Kidney (tissue), 14 donors: ENCODE results near the gene ZNF189. TPM values are rescaled to one million over a fixed set of nuclear protein-coding genes. Genes with fewer than 3 reads are reported as not detected.

Source experiments
- DNase-seq, 5 donors: peaks; one replicate each; pipeline ENCODE4 v3.0.0-alpha.2; 2013 to 2020
- FAIRE-seq: peaks from 2 replicates; lab custom pipeline; 2012; peaks lifted over from hg19 to GRCh38; lab: Jason Lieb, UNC
- H3K27ac ChIP-seq, 2 donors: one replicate each; pipeline ENCODE4 v1.7.0; 2013; ENCODE audit warnings: low read depth in 2 of 2, low read length in 2 of 2, inconsistent platforms in 1 of 2
- H3K27me3 ChIP-seq: one replicate; pipeline ENCODE4 v1.7.1; 2013; ENCODE audit warnings: low read length, inconsistent platforms; ENCODE audit not compliant: control insufficient read depth, insufficient read depth
- H3K36me3 ChIP-seq, 3 donors: one replicate each; pipeline versions ENCODE4 v1.7.0 to v1.7.1; 2013; ENCODE audit warnings: low read length in 3 of 3, control low read depth in 1 of 3, inconsistent platforms in 1 of 3; ENCODE audit not compliant: insufficient read depth in 3 of 3, control insufficient read depth in 2 of 3
- H3K4me1 ChIP-seq, 3 donors: one replicate each; pipeline versions ENCODE4 v1.7.0 to v1.7.1; 2013; ENCODE audit warnings: low read length in 3 of 3, inconsistent platforms in 1 of 3, low read depth in 1 of 3; ENCODE audit not compliant: control insufficient read depth in 2 of 3, insufficient read depth in 2 of 3
- H3K4me3 ChIP-seq, 3 donors: one replicate each; pipeline versions ENCODE4 v1.7.0 to v1.8.1; 2013; ENCODE audit warnings: low read length in 3 of 3, control low read depth in 1 of 3, inconsistent platforms in 1 of 3
- H3K9ac ChIP-seq, 3 donors: one replicate each; pipeline versions ENCODE4 v1.7.0 to v1.7.1; 2013; ENCODE audit warnings: low read length in 3 of 3, control low read depth in 1 of 3, inconsistent platforms in 1 of 3
- H3K9me3 ChIP-seq, 3 donors: one replicate each; pipeline versions ENCODE4 v1.7.0 to v1.7.1; 2013; ENCODE audit warnings: low read length in 3 of 3, control low read depth in 1 of 3, inconsistent platforms in 1 of 3; ENCODE audit not compliant: control insufficient read depth in 2 of 3, insufficient read depth in 1 of 3
- intact Hi-C: fragments of 100-400 bp; cut with DNase I; formaldehyde crosslinking; loops from one replicate; pipeline ENCODE4 v1.11.1; 2022
- polyA plus RNA-seq: library from polyadenylated mRNA; stranded (reverse); fragments of 350-450 nt; fragmentation: Illumina TruSeq; extraction: RNeasy Lipid Tissue Mini Kit (QIAGEN cat#74804); gene quantifications from one replicate; pipeline ENCODE4 v1.2.3, GENCODE V29; 2014; ENCODE audit warnings: low read depth, low replicate concordance; ENCODE audit not compliant: insufficient read depth
- total RNA-seq: library from RNA; stranded (reverse); fragmentation: NEBNext Ultra II Directional; extraction: Animal tissue kit (Norgen Biotek cat#: 25700); gene quantifications from one replicate; pipeline ENCODE4 v1.2.1, GENCODE V29; 2021
- TF ChIP-seq, protein P1 (sequence below): IDR thresholded peaks from 3 replicates; pipeline ENCODE4 v1.5.1; 2012; ENCODE audit warnings: mild to moderate bottlenecking, moderate library complexity, borderline replicate concordance; ENCODE audit not compliant: insufficient read depth; ENCODE audit errors: extremely low read depth
- donor health status: control.
- donor health status: control.
- donor health status: control.
- donor health status: control.
- donor health status: control.
- donor health status: DM: yes; HTN: yes; CAD: no.
- donor health status: Normal renal cell carcinoma (clear cell type).

The ZNF189 gene
- total and polyA plus RNA-seq, 2 donors from 2014 or later = 13.1 to 22.9 TPM

DNA sequence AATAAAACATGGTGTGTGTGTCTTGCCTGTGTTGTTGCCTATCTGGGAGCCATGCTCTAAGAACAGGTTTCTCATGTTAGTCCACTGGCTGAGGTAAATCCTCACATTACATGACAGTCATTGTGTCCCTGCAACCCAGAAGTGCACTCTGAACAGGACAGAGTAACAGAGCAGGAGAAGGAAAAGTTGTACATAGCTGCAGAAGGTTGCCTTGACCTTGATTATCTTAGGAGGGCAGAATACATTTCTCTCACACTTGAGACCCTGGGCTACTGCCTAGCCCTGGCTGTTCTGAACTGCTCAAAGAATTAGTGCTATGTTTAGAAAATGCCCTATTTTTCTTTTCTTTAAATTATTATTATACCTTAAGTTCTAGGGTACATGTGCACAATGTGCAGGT lies 16.9 kb downstream of the ZNF189 start:
- no peak for DNase-seq
- H3K4me3 ChIP-seq = no peak overlapping the region
- TF ChIP-seq, protein P1, sequence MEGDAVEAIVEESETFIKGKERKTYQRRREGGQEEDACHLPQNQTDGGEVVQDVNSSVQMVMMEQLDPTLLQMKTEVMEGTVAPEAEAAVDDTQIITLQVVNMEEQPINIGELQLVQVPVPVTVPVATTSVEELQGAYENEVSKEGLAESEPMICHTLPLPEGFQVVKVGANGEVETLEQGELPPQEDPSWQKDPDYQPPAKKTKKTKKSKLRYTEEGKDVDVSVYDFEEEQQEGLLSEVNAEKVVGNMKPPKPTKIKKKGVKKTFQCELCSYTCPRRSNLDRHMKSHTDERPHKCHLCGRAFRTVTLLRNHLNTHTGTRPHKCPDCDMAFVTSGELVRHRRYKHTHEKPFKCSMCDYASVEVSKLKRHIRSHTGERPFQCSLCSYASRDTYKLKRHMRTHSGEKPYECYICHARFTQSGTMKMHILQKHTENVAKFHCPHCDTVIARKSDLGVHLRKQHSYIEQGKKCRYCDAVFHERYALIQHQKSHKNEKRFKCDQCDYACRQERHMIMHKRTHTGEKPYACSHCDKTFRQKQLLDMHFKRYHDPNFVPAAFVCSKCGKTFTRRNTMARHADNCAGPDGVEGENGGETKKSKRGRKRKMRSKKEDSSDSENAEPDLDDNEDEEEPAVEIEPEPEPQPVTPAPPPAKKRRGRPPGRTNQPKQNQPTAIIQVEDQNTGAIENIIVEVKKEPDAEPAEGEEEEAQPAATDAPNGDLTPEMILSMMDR = no peak
- H3K4me1 ChIP-seq = no peaks in the 10 kb centered on the region
- intact Hi-C loops = no loop called here
- H3K27me3 ChIP-seq = no peaks in the 10 kb centered on the region
- H3K9ac ChIP-seq = no peak overlapping the region
- peaks cover 0 to 5% (median 0%) of the 10 kb centered on the region in 3 donors for H3K36me3 ChIP-seq
- H3K9me3 ChIP-seq = peaks cover 0 to 23% (median 12%) of the 10 kb centered on the region in 3 donors
- no peak for FAIRE-seq
- H3K27ac ChIP-seq = no peak overlapping the region

DNA sequence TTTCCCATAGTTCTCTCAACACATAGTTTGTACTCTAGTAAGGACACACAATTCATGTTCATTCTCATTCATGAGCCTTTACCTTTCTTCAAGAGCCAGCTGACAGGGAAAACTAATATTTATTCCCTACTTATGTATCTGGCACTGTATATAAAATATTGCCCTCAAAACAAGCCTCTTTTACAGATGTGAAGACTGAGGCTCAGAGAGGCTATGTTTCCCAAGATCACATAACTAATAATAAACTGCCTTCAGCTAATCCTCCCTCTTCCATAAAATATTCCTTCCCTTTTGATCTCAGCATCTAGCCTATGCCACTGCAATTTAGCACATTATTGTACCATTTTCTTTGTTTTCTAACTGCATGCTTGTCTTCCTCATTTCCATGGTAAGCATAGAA lies 18.7 kb downstream of the ZNF189 start:
- peaks cover 0 to 11% (median 0%) of the 10 kb centered on the region in 3 donors for H3K36me3 ChIP-seq
- H3K9ac ChIP-seq = no peak overlapping the region
- TF ChIP-seq, protein P1 = no peak
- no peak overlapping the region for H3K27ac ChIP-seq
- intact Hi-C loops = no loop called here
- H3K9me3 ChIP-seq = peaks cover 0 to 13% (median 6%) of the 10 kb centered on the region in 3 donors
- no peak for FAIRE-seq
- H3K27me3 ChIP-seq = no peaks in the 10 kb centered on the region
- no peak overlapping the region for H3K4me3 ChIP-seq
- no peak for DNase-seq
- no peaks in the 10 kb centered on the region for H3K4me1 ChIP-seq

DNA sequence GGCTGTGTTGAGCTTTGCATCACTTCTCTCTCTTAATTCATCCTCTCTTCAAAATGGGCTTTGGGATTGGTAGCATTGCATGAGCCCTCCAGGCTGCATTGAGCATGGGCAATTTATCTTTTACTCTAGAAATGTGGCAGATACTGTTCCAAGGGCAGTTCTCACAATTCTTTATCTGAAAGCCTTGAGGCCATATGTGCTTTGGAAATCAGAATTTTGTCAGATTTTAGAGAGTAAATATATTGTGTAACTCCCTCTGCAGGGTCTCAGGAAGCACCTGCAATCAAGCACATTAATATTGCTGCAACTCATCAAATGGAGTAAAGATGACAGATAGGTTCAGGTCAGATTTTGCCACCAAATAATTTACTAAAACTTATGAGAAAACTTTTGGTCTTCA lies 19.3 kb downstream of the ZNF189 start:
- peaks cover 0 to 12% (median 2%) of the 10 kb centered on the region in 3 donors for H3K36me3 ChIP-seq
- FAIRE-seq (no peak), DNase-seq (no peak)
- TF ChIP-seq, protein P1 = no peak
- H3K9ac ChIP-seq = no peak overlapping the region
- no peak overlapping the region for H3K4me3 ChIP-seq
- H3K4me1 ChIP-seq = no peaks in the 10 kb centered on the region
- peaks cover 0 to 9% (median 3%) of the 10 kb centered on the region in 3 donors for H3K9me3 ChIP-seq
- H3K27ac ChIP-seq = no peak overlapping the region
- intact Hi-C loops = no loop called here
- no peaks in the 10 kb centered on the region for H3K27me3 ChIP-seq
